AG10803 (cell line): ENCODE data around the gene REEP1.
"Not testable (repeated sequence)": the region's sequence is repeated elsewhere in the genome, so short reads cannot be mapped to it uniquely, and the experiment has no call there.

Experiments
- DNase-seq: peaks from one replicate; pipeline ENCODE4 v3.0.0; 2010; ENCODE audit warnings: low read depth
- H3K4me3 ChIP-seq: 2 replicates; pipeline ENCODE4 v1.5.1; 2011; ENCODE audit warnings: mild to moderate bottlenecking, low read length, control low read depth
- CTCF ChIP-seq: conservative IDR thresholded peaks from 2 replicates; pipeline ENCODE4 v1.5.1; 2011; ENCODE audit warnings: mild to moderate bottlenecking, low read length, control low read depth, inconsistent platforms

Gene REEP1

DNA sequence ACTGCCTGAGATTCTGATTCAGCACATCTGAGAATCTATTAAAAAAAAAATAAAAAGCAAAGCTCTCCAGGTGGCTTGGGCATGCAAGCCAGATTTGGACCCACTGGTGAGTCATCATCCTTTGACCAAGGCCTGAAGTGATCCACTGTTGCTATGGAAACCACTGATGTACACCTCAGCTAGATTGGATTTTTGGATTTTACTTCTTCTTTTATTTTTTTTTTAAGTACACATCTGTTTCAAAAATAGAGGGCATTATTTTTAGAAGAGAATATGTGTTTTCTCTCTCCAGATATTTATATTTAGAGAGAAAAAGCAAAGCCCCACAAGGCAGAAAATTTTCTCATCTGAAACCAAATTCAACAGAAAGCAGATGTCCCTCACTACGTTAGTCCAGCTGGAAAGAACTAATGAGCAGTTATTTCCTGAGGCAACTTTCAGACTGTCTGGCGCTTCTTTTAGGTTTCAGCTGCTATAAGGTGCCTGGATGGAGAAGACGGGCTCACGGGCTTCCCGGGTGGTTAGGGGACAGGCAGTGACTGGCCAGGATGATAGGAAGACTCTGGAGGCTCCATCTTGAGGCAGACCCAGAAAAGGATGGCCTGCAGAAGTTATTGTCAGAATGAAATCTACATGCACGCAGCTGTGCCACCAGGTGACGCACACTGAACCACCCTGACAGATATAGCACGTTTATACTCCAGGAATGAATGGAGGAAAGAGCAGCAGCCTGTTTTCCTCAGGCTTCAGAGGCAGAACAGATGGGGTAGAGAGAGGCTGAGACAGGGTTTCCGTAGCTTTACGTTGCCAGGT, 87.6 kb downstream of the REEP1 start:
- no peak overlapping the region for H3K4me3 ChIP-seq
- TF ChIP-seq CTCF, result peak; percentile 26
- peak; percentile 90 for DNase-seq

DNA sequence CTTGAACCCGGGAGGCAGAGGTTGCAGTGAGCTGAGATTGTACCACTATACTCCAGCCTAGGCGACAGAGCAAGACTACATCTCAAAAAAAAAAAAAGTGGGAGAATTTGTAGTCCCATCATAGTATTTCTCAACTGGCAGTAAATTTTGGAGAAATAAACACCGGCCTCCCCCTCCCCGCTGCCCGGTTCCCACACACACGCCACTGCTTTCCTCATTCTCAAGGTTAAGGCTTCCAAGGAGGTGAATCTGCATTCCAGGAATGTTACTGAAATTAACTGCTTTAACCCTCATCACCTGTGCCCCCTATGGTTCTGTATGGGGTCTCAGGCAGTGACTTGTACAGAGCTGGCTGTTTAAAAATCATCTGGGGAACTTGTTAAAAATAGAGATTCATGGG, 88.2 kb downstream of the REEP1 start:
- peak; percentile 48 for DNase-seq
- H3K4me3 ChIP-seq, result no peak overlapping the region
- TF ChIP-seq CTCF, result no peak

- not testable (repeated sequence) for H3K4me3 ChIP-seq, DNase-seq
Observed at GRCh38 chr2:86245222-86245621, 92.2 kb downstream of the REEP1 start.

GRCh38 chr2:86244781-86245180, 92.6 kb downstream of the REEP1 start:
- not testable (repeated sequence) for DNase-seq

DNA sequence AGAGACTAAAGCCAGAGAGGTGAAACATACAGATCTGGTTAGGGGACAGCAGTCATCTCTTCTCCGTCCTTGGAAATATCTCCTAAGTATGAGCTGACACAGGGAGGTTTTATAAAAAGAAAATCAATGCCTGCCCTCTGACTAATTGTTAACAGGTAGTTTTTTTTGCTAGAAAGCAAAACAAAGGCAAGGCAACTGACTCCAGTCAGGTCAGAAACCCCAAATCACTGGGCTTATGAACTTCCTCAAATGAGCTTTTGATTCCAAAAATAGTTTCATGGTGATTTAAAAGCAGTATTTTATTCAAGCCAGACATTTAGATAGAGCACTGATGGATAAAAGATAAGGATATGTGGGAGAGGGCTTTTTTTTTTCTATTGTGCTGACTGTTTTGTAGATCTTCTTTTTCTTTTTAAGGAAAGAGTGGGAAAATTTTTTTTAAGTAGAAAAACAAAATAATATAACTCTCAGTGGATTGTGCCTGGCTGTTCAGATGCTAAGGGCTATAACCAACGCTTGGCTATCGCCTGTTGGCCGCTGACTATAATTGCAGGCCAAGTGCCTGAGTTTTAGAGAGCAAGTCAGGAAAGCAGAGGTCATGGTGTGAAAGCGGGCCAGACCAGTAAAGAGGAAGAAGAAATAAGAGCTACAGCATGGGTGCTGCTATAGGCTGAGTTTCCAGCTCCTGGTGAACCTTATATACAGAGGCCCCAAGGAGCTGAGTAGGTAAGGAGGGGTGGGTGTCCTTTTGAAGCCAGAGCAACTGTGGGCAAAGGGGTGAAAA, 93.3 kb downstream of the REEP1 start:
- TF ChIP-seq CTCF, result no peak
- no peak for DNase-seq
- no peak overlapping the region for H3K4me3 ChIP-seq

More at GRCh38 chr2:86244781-86245180, 92.6 kb downstream of the REEP1 start:
- H3K4me3 ChIP-seq, result not testable (repeated sequence)

GRCh38 chr2:86243272-86243671, 94.2 kb downstream of the REEP1 start:
- no peak overlapping the region for H3K4me3 ChIP-seq
- no peak for TF ChIP-seq CTCF
- DNase-seq, result no peak

GRCh38 chr2:86241611-86242010, 95.8 kb downstream of the REEP1 start:
- no peak overlapping the region for H3K4me3 ChIP-seq
- DNase-seq, result no peak
- TF ChIP-seq CTCF, result no peak

GRCh38 chr2:86240251-86240650, 97.2 kb downstream of the REEP1 start:
- no peak for TF ChIP-seq CTCF
- DNase-seq, result no peak
- H3K4me3 ChIP-seq, result no peak overlapping the region
